GM18868 (cell line): ENCODE results near the gene VWA8.

ENCODE experiments used
- ATAC-seq: cut with Tn5 transposase; IDR thresholded peaks from one replicate; pipeline ENCODE4 v1.9.1; 2021; ENCODE audit warnings: mild to moderate bottlenecking, moderate library complexity; ENCODE audit not compliant: unreplicated experiment

The VWA8 gene

DNA sequence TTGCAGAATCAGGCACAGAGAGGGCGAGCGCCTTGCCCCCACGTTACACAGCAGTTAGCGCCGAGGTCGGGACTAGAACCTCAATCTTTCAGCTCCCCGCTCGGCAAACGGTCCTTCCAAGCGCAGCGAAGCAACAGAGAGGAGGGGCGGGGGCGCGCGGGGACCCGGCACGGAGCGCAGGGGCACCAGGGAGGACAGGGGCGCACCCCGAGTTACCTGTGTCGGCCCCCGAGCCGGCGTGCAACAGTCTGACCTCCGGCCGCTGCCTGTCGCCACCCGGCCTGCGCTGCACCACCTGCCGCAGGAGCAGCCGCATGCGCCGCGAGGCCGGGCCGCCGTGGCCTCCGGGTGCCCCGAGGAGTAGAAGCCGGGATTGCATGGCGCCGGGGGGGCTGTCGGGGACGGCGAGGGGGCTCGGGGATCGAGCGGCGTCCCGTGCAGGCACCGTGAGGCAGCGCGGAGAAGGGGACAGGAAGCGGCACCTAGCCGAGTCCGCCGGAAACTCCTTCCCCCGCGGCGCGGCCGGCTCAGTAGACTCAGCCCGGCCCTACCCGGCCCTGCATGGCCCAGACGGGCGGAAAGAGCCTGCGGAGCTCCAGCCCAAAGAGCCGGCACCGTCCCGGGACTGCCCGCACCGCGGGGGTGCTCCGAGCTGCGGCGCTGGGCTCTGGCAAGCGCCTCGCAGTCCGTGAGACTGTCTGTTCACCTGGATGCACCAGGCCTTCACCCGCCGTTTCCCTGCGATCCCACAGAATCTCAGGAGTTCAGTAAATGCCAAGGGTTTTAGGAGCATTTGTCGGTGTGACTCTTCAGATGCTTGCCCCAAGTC is at the start of gene VWA8:
Gene VWA8 (minus strand): TSS at position 473 of the 829 bp plus-strand sequence. CDS start 94 bp downstream, at position 379.
- ATAC-seq, result peak; percentile 87

DNA sequence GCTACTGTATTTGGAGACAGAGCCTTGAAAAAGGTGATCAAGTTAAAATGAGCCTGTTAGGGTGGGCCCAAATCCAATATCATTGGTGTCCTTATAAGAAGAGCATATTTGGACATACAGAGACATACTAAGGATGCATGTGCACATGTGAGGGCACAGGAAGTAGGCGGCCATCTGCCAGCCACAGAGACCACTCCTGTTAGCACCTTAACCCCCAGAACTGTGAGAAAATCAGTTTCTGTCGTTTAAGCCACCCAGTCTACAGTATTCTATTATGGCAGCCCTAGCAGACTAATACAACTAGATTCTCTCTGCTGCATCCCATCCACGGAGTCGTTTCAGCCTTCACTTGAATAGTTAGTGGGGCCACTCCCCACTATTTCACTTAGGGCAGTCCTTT is 48.1 kb upstream of the VWA8 start:
- ATAC-seq, result no peak

DNA sequence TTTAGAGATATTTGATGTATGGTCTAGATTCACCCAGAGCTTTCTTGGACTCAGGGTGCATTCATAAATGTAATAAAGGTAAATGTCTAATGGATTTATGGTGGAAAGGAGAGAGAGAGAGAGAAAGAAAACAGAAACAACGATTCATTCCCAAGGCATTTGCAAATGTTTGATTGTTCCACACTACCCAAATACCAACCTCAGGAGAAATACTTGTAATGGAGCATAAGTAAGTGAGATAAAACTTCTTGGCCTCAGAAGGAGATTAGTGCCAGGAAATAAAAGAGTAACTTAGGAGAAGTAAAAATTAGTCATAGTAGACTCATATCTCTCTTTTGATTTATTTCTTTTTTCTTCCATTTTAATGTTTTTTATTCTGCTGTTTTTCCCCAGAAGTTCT is 46.9 kb upstream of the VWA8 start:
- ATAC-seq, result no peak

GRCh38 chr13:42002066-42002465 is 41.2 kb upstream of the VWA8 start:
- no peak for ATAC-seq

DNA sequence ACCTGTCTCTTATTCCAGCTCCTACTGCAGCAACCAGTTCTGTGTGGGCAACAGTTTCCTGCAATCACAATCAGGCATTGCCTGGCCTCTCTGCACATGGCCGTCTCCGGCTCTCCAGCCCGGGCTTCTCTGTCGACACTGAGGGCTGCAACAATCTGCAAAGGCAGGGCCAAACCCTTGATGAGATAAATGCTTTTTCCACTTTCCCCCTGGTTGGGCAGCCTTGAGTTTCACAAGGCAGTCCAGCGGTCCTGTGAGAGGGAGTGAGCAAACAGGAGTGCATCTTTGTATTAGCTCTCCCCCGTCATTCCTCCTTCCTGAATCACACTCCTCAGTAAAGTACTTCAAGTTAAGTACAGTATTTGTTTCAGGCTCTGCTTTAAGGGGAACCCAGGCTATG is 40.7 kb upstream of the VWA8 start:
- ATAC-seq, result no peak

GRCh38 chr13:42000846-42001245 is 39.9 kb upstream of the VWA8 start:
- ATAC-seq, result no peak

GRCh38 chr13:41997396-41997795 is 36.5 kb upstream of the VWA8 start:
- ATAC-seq, result no peak

DNA sequence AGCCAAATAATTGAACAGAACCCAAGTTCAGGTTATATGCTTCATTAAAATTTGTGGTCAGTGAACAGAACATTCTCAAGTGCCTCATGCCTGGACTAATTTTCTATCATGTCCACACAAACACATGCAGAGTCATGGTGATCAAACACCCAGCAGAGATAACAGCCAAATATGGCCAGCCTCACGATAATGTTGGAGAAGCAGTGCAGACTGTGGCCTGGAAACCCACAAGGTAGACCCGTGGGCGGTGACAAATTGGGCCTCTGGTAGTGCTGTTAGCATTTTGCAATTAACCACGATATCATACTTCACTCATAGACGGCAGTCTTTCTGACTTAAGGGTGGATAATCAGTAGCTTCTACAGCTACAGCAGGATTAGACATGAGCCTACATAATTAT is 35.0 kb upstream of the VWA8 start:
- no peak for ATAC-seq

DNA sequence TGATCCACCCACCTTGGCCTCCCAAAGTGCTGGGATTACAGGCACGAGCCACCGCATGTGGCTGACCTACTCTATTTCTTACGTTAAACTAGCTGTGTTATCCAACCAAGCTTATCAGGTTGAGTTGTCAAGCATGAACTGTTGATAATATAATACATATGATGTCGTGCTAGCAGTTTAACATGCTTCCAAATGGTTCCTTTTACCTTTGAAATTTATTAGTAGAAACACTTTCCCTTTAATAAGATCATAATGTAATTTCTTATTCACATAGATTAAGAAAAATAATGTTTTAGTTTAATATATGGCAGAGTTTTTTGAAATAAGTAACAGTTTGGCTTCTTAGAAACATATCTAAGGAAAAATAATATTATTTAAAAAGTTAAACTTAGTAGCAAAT is 34.4 kb upstream of the VWA8 start:
- ATAC-seq, result no peak

GRCh38 chr13:41994696-41995095 is 33.8 kb upstream of the VWA8 start:
- no peak for ATAC-seq

GRCh38 chr13:41991936-41992335 is 31.0 kb upstream of the VWA8 start:
- no peak for ATAC-seq

DNA sequence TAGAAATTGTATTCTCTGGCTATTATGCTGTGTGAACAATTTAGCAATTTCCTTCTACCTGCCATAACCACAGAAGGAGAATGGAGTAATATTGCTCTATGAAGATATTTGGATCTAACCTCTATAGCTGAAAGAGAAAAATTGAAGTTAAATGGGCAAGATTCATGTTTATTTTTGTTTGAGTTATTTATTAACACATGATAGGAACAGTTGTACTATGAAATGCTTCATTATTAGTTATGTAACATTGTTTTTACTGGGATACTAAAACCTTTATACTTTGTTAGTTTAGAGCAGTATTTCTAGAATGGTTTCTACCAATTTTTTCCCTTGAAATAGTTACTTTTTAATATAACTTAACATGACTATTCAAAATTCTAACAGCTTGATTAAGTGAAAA is 27.3 kb upstream of the VWA8 start:
- no peak for ATAC-seq

GRCh38 chr13:41985788-41986508 is 25.0 kb upstream of the VWA8 start:
- ATAC-seq, result no peak

- ATAC-seq, result no peak
Measured at GRCh38 chr13:41981951-41982715, 21.2 kb upstream of the VWA8 start.

DNA sequence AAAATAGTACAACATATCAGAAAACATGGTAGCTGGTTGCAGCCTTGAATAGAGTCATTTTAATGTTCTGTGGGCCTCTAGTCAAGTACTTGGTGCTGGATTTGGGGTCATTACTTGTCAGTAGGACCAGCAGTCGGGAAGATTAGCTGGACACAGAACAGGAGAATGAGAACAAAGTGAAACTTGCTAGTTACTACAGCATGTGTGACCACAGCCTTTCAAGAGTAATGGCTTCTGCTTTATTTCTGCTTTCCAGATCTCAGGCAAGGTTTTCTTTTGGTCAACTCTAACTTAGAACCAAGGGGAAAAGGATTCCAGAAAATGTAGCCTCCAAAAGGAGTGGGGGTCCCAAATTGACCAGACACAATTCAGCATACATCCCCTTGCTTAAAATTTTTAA is 17.1 kb upstream of the VWA8 start:
- peak; percentile 54 for ATAC-seq

DNA sequence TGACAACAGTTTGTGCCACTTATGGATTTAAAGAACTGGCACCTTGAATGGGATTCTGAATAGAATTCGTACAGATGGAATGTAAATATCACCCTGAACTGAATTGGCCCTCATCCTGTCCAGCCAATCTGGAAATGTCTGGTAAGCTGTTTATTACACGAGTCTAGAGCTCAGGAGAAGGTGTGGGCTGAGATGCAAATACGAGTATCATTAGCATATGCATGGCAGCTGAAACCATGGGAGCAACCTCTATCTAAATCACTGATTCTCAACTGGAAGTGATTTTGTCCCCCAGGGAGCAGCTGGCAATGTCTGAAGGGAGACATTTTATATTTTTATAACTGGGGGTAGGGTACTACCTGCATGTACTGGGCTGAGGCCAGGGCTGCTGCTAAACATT is 15.6 kb upstream of the VWA8 start:
- no peak for ATAC-seq

DNA sequence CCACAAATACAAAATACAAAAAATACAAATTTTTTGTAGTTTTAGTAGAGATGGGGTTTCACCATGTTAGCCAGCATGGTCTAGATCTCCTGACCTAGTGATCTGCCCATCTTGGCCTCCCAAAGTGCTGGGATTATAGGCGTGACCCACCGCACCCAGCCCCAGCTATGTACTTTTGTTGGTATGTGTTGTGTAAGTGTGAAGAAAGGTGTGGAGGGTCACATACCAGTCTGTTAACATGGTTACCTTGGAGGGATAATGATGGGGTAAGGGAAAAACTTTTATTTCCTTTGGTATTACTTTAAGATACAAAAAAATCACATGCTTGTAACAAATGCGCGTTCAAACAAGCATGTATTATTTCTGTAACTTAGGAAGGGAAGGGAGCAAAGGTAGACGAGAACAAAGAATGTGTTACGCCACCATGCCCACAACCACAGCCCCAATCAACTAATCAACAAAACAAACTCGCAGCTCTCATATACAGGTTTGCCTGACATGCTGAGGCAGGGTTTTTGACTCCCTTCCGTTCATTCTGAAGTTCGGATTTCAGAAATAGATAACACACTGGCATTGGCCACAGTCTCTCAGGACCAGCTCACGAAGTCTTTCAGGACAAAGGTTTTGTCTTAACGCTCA is 13.5 kb upstream of the VWA8 start:
- no peak for ATAC-seq

DNA sequence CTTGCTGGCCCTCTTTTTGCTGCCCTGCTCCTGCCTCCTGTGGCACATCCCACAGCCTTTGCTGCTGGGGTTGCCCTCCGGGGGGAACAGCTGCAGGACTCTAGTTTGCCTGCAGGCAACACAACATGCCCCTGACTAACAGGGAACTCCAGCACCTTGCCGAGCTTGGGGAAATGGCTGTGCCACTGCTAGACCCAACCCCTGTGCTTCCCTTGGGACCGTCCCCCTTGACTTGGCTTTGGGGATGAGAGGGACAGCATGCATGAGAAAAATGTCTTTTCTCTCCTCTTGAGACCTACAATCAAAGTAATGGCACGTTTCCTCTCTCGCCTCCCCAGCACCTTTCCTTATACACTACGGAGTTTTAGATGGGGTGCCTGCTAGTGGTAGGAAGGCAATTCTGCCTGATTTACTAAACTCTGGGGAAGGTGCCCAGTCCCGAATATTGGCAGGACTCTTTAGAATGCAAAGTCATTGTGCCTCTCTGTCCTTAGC is 12.4 kb upstream of the VWA8 start:
- ATAC-seq, result no peak

GRCh38 chr13:41971848-41972247 is 10.9 kb upstream of the VWA8 start:
- ATAC-seq, result no peak

DNA sequence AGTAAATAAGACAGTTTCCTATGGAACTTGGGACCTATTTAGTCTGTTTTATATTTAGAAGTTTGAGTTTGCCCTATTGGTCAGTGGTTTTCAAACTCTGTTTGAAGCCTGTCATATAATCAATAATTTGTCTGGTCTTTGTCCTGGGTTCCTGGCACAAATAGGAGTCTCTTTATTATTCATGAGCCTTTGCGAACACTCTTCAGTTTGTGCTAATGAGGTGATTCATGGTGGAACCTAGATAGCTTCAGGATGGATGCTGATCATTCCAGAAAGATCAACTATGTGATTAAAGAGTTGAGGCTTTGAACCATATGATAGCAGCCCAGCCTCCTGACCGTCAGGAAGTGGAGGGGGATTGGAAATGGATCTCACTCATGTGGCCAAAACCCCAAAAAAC is 10.0 kb upstream of the VWA8 start:
- no peak for ATAC-seq

DNA sequence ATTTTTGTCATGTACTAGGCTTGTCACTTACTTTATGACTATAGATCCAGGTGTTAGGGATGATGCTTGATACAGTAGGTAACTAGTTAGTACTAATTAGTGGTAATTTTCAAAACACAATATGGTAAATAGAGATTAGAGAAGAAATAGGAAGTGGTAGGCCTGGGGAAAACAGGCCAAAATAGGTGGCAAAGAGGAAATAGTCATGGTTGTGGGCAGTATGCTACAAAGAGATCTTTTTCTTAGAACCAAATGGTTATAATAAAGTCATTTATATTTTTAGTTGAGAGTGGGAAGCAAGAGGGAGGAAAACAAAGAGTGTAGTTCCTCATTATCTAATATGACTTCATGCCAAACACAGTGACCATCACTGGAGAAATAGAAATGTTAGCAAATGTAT is 9.1 kb upstream of the VWA8 start:
- ATAC-seq, result no peak
